H1 (cell line): ENCODE measurements around the gene ARNT2.

ENCODE experiments used
- ATF2 ChIP-seq: IDR thresholded peaks from 2 replicates; pipeline ENCODE4 v1.6.1; 2012; ENCODE audit warnings: low read length, inconsistent platforms
- CTCF ChIP-seq, 3 experiments: IDR thresholded peaks; 1 replicate in 2 of 3; 2 replicates in 1 of 3; pipeline versions ENCODE4 v1.5.1 to v1.6.1; 2011; ENCODE audit warnings: low read length in 3 of 3, mild to moderate bottlenecking in 3 of 3, inconsistent platforms in 2 of 3, low read depth in 1 of 3, moderate library complexity in 1 of 3; ENCODE audit not compliant: insufficient read depth in 1 of 3; ENCODE audit errors: control extremely low read depth in 1 of 3
- POLR2AphosphoS5 ChIP-seq: IDR thresholded peaks from 2 replicates; pipeline ENCODE4 v1.6.1; 2011; ENCODE audit warnings: low read depth, low read length
- RAD21 ChIP-seq, 2 experiments: IDR thresholded peaks in 1 of 2; conservative IDR thresholded peaks in 1 of 2; 2 replicates each; pipeline ENCODE4 v1.6.1; 2011; ENCODE audit warnings: low read depth in 2 of 2, low read length in 2 of 2, improper control_type of control experiment in 1 of 2, inconsistent platforms in 1 of 2, mild to moderate bottlenecking in 1 of 2, moderate library complexity in 1 of 2
- RNF2 ChIP-seq: fragments of 200-900, 300-1000 bp; sonication (generic); IDR thresholded peaks from 2 replicates; pipeline ENCODE4 v1.7.1; 2016; ENCODE audit warnings: borderline replicate concordance, low read depth, mild to moderate bottlenecking, antibody characterized with exemption, low read length; ENCODE audit not compliant: poor library complexity, severe bottlenecking; ENCODE audit errors: missing control alignments
- SAP30 ChIP-seq: fragments of 300-600 bp; sonication (generic); IDR thresholded peaks from 2 replicates; pipeline ENCODE4 v1.7.1; 2012; ENCODE audit warnings: low read length, moderate library complexity, mild to moderate bottlenecking, inconsistent platforms; ENCODE audit not compliant: insufficient read depth, insufficient replicate concordance
- USF2 ChIP-seq: IDR thresholded peaks from 2 replicates; pipeline ENCODE4 v1.6.1; 2011; ENCODE audit warnings: low read length, improper control_type of control experiment

GRCh38 chr15:80375968-80376891 is 28.0 kb upstream of the ARNT2 start:
- no peak for TF ChIP-seq RNF2
- no peak for TF ChIP-seq RAD21 (IDR thresholded peaks at IDR 0.05 in 1 of 2, conservative IDR thresholded peaks at IDR 0.05 in 1 of 2; ENCODE audit: low read depth in 2 of 2, low read length in 2 of 2)
- TF ChIP-seq POLR2AphosphoS5: no peak
- no peak for TF ChIP-seq USF2
- no peak for TF ChIP-seq SAP30
- no peak for TF ChIP-seq CTCF (IDR thresholded peaks at IDR 0.05; ENCODE audit: control extremely low read depth in 1 of 3, insufficient read depth in 1 of 3, low read depth in 1 of 3, low read length in 3 of 3)
- no peak for TF ChIP-seq ATF2
